Measurements from ENCODE around the gene OTUD7B.

- TF ChIP-seq GATA1 (IDR thresholded peaks at IDR 0.05; ENCODE audit: low read depth, low read length): no peak
- no peak for TF ChIP-seq POLR2A (IDR thresholded peaks at IDR 0.05; ENCODE audit: low read length)
Measured at GRCh38 chr1:150051089-150051373, 40.5 kb upstream of the OTUD7B start.

All from erythroblast (primary cell).